HL-60/S4 treated with retinoic acid at 250 ng/mL for 4 days and 3 days (cell line): ENCODE data around the gene KRTAP4-1.
"Not testable (repeated sequence)": the region's sequence is repeated elsewhere in the genome, so short reads cannot be mapped to it uniquely, and the experiment has no call there.

Experiments
- in situ Hi-C: fragments of 300-500 bp; cut with MboI; formaldehyde crosslinking; loops from 2 replicates; pipeline ENCODE4 v1.7.0; 2022; ENCODE audit warnings: low sequenced_read_pairs

Gene KRTAP4-1

DNA sequence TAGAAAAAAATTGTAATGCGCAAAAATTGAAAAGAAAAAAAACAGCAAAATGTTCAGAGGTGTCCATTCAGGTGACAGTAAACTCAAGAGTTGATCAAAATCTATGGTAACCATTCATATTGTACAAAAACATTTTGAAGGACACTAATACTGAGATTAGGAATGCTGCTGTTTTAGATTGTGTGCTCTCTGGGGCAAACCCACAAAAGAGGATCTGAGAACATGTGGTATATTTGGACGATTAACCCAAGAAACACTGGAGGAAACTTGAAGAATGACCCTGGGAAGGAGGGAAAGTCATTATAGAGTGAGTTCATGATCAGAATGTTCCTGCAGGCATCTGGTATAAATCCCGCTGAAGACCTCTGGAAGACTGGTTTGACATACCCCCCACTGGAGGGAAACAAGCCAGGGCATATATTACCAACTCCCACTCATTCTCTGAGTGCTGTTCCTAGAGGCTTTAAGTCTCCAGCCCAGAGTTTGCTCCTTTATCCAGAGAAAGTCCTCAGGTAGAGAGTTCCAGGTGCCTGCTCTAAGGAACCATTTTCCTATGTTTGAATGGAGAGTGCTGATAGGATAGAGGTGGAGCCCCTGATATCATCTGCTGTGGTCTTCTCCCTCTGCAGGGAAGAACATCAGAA, 7.8 kb downstream of the KRTAP4-1 start:
- in situ Hi-C loops: no loop called here

- in situ Hi-C loops: no loop called here
Observed at GRCh38 chr17:41171886-41172285, 12.8 kb downstream of the KRTAP4-1 start.

GRCh38 chr17:41168121-41168520, 16.6 kb downstream of the KRTAP4-1 start, which contains the start of gene KRTAP4-3:
Gene KRTAP4-3 (minus strand): TSS chr17:41168221. CDS start chr17:41168172, 49 bp downstream.
- in situ Hi-C loops: no loop called here

DNA sequence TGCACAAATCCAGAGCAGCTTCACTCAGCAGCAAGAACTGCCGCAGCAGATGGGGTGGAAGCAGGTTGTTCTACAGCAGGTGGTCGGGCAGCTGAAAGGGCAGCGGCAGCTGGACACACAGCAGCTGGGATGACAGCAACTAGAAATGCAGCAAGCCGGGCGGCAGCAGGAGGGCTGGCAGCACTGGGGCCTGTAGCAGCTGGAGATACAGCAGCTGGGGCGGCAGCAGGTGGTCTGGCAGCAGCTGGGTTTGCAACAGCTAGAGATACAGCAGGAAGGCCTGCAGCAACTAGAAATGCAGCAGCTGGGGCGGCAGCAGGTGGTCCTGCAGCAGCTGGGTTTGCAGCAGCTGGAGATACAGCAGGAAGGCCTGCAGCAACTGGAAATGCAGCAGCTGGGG, 17.1 kb downstream of the KRTAP4-1 start:
- in situ Hi-C loops: no loop called here

GRCh38 chr17:41163828-41164227, 20.9 kb downstream of the KRTAP4-1 start:
- in situ Hi-C loops: no loop called here

DNA sequence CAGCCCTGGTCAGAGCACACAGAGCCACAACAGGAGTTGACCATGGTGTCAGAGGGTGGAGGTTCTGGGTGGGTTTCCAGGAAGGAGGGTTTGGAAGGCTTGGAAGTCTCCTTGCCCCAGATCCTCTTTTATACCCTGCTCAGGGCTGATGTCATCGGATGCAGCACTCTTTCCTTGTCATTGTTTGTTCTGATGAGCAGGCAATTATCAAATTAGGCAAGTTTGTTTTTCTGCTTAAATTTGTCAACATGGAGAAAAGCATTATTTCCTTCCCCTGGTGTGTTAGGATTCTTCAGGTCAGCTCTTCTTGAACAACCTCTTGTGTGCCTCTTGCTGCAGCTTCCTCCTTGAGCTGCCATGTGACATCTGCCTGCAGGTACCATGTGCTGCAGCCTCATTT, 24.1 kb downstream of the KRTAP4-1 start, which contains the start of gene KRTAP4-4:
Gene KRTAP4-4 (minus strand): TSS at position 101 of the 400 bp plus-strand sequence. CDS start 57 bp downstream, at position 44.
- in situ Hi-C loops: no loop called here

GRCh38 chr17:41160190-41160589, 24.5 kb downstream of the KRTAP4-1 start:
- in situ Hi-C loops: not testable (repeated sequence)

DNA sequence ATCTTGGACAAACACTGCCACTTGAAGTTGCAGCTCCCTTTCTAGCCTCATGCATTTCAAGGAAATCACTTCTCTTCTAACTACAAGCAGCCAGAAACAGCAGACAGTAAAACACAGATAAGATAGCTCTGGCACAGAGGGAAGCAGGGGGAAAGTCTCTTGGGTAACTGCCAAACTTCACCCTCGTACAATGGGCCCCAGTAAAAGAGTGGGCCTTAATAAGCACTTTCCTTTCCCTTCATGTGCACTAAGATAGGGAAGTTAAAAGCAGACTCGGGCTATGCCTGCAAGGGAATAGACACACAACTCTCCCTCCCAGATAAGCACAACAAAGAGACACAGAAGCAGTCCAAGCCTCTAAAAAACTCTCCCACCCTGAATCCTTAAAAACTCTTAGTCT, 30.9 kb downstream of the KRTAP4-1 start:
- in situ Hi-C loops: no loop called here

DNA sequence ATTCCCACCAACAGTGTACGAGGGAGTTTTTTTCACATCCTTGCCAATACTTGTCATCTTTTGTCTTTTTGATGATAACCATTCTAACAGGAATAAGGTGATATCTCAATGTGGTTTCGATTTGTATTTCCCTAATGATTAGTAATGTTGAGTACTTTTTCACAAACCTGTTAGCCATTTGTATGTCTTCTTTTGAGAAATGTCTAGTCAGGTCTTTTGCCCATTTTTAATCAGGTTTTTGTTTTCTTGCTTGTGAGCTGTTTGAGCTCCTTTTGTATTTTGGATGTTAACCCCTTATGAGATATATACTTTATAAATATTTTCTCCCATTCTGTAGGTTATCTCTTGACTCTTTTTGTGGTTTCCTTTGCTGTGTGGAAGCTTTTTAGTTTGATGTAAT, 33.2 kb downstream of the KRTAP4-1 start:
- in situ Hi-C loops: no loop called here

DNA sequence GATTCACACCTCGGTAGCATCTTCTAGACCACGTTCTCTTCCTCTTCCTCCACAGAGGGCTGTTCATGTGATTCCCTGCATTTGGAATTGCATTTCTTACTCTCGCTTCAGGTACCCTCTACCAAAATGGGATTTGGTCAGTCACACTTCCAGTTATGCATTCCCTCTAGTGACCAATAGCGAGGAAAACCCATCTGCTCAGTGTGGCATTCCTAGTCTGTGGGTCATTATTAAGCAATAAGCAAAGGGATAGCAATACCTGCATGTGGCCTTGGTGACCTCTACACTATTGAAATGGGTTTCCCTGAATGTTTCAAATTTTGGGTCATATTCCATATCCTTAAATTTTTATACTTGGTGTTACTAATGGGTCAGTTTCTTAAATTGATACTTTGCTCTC, 34.7 kb downstream of the KRTAP4-1 start:
- in situ Hi-C loops: no loop called here

DNA sequence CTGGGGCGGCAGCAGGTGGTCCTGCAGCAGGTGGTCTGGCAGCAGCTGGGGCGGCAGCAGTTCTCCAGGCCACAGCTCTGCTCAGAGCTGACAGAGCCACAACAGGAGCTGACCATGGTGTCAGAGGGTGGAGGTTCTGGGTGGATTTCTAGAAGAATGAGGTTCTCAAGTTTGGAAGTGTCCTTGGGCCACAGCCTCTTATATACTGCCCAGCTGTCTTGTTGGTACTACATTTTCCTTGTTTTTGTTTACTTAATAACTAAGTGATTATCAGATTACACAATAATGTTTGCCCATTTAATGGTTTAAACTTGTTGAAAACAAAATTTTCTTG, 35.1 kb downstream of the KRTAP4-1 start, which contains the start of gene KRTAP4-5:
Gene KRTAP4-5 (minus strand): TSS at position 174 of the 334 bp plus-strand sequence. CDS start 58 bp downstream, at position 116.
- in situ Hi-C loops: no loop called here

DNA sequence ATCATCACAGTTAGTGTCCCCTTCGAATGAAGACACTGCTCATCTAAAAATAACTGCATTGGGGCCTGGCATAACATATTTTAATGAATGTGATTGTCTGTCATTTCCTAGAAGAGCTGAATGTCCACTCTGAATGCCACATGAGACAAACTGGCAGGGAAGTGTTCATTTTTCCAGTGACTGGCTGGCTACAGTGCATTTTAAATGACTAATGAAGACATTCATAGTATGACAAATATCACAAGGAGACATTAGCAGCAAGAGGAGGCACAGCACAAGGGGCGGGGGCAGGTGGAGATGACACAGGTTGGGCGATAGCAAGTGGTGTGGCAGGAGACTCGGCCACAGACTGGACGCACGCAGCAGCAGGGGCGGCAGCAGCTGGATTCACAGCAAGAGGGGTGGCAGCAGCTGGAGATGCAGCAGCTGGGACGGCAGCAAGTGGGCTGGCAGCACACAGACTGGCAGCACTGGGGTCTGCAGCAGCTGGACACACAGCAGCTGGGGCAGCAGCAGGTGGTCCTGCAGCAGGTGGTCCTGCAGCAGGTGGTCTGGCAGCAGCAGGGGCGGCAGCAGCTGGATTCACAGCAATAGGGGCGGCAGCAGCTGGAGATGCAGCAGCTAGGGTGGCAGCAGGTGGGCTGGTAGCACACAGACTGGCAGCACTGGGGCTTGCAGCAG, 35.6 kb downstream of the KRTAP4-1 start:
- in situ Hi-C loops: not testable (repeated sequence)

DNA sequence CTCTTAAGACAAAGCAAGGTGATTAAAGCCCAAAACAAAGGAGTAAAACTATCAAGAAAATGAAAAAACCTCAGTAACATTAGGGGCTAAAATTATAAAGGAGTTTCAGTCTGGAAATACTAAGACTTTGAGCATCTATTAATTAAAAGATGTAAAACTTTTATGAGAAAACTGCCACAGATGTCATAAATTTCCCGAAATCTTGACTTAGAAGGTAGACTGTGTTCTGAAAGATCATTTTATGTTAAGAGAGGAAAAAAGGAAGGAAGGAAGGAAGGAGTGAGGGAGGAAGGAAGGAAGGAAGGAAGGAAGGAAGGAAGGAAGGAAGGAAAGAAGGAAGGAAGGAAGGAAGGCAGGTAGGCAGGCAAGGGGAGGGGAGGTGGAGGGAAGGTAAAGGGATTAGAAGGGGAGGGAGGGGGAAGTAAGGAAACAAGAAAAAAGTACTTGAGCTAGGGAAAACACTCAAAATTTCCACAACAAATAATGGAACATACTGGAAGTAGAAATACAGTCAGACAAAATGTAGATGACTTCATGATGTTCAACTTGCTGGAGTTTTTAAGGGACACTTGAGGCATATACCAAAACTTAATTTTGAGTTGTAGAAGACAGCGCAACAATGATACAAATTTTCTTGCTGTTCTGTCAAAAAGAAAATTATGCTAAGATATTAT, 37.0 kb downstream of the KRTAP4-1 start:
- in situ Hi-C loops: no loop called here

DNA sequence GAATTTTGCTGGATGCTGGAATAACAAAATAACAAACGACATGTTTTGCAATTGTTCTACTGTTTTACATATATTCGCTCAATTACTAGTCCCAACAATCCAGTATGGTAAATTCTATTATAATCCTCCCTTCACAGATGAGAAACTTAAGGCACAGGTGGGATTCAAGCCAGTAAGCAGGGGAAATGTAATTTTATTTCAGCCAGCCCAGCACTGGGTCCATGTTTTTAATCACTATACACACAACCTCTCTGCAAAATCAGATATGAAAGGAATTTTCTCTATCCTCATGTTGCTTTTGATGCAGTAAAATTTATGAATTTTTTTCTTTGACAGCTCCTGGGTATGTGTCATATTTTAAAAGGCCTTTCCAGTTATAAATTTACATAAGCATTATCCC, 39.5 kb downstream of the KRTAP4-1 start:
- in situ Hi-C loops: no loop called here

- in situ Hi-C loops: no loop called here
Observed at GRCh38 chr17:41144846-41145245, 39.9 kb downstream of the KRTAP4-1 start.

- in situ Hi-C loops: no loop called here
Observed at GRCh38 chr17:41141361-41141760, 43.4 kb downstream of the KRTAP4-1 start.

GRCh38 chr17:41140360-41141131, 44.2 kb downstream of the KRTAP4-1 start, which contains the start of gene KRTAP4-6:
Gene KRTAP4-6 (minus strand): TSS chr17:41140544. CDS start chr17:41140487, 57 bp downstream.
- in situ Hi-C loops: no loop called here

DNA sequence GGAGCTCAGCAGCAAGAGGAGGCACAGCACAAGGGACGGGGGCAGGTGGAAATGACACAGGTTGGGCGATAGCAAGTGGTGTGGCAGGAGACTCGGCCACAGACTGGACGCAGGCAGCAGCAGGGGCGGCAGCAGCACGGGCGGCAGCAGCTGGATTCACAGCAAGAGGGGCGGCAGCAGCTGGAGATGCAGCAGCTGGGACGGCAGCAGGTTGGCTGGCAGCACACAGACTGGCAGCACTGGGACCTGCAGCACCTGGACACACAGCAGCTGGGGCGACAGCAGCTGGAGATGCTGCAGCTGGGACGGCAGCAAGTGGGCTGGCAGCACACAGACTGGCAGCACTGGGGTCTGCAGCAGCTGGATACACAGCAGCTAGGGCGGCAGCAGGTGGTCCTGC, 44.8 kb downstream of the KRTAP4-1 start:
- in situ Hi-C loops: not testable (repeated sequence)
